ENCODE data around the gene LITAF. TPM values are rescaled to one million over a fixed set of nuclear protein-coding genes. Genes with fewer than 3 reads are reported as not detected.

The LITAF gene
- total and polyA plus RNA-seq, 3 donors from 2014 or later = 9.9 to 31.5 (median 13.6) TPM

DNA sequence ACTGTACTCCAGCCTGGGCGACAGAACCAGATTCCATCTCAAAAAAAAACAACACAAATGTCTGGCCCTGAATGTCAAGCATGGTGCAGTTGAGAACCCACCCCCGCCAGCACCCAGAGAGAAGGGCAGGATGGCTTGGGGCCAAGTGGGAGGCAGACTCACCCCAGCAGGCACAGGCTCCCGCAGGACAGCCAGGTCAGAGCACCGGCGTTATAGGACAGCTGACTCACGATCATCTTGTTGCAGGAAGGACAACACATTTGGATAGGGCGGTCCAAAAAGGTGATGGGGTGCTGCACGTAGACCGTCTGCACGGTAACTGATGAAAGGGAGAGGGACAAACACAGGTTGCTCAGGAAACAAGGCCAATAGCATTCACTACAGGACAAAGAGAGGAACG is 33.3 kb downstream of the LITAF start:
- intact Hi-C loops (cut with DNase I; ENCODE audit: low total_unique reads) = no loop called here
- no peak for DNase-seq
- H3K4me3 ChIP-seq = no peak overlapping the region
- TF ChIP-seq, protein P1, sequence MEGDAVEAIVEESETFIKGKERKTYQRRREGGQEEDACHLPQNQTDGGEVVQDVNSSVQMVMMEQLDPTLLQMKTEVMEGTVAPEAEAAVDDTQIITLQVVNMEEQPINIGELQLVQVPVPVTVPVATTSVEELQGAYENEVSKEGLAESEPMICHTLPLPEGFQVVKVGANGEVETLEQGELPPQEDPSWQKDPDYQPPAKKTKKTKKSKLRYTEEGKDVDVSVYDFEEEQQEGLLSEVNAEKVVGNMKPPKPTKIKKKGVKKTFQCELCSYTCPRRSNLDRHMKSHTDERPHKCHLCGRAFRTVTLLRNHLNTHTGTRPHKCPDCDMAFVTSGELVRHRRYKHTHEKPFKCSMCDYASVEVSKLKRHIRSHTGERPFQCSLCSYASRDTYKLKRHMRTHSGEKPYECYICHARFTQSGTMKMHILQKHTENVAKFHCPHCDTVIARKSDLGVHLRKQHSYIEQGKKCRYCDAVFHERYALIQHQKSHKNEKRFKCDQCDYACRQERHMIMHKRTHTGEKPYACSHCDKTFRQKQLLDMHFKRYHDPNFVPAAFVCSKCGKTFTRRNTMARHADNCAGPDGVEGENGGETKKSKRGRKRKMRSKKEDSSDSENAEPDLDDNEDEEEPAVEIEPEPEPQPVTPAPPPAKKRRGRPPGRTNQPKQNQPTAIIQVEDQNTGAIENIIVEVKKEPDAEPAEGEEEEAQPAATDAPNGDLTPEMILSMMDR (IDR thresholded peaks at IDR 0.05) = no peak
- TF ChIP-seq POLR2A (IDR thresholded peaks at IDR 0.05) = no peak
- H3K27ac ChIP-seq = no peak overlapping the region
- 89 to 95% methylated on average over 11 of the region's 11 CpGs for WGBS, 2 donors
- H3K4me1 ChIP-seq = peaks cover 12% of the 10 kb centered on the region
- no peaks in the 10 kb centered on the region for H3K36me3 ChIP-seq (ENCODE audit: low read depth, missing control alignments)
- H3K27me3 ChIP-seq = no peaks in the 10 kb centered on the region
- no peaks in the 10 kb centered on the region for H3K9me3 ChIP-seq

DNA sequence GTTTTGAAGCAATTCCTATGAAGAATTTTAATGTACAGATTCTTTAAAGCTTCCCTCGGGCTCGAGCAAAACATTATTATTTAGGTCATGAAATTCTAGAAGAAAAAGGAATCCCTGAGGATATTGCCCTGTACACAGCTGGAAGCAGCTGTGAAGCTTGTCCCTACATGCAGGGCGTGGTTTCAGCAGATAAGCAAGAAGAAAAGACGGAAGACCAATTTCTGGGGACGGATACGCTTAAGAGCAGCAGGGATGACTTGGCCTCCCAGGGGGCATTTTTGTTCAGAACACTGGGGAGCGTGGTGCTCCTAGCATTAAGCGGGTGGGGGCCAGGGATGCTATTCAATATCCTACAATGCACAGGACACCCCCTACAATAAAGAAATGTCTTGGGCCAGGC is 34.3 kb downstream of the LITAF start:
- intact Hi-C loops (cut with DNase I; ENCODE audit: low total_unique reads) = no loop called here
- peaks cover 6% of the 10 kb centered on the region for H3K4me1 ChIP-seq
- no peaks in the 10 kb centered on the region for H3K27me3 ChIP-seq
- peak; percentile 46 for DNase-seq
- H3K9me3 ChIP-seq = no peaks in the 10 kb centered on the region
- no peak for TF ChIP-seq POLR2A (IDR thresholded peaks at IDR 0.05)
- TF ChIP-seq, protein P1 (IDR thresholded peaks at IDR 0.05) = no peak
- 50 to 65% methylated on average over 8 of the region's 8 CpGs for WGBS, 2 donors
- no peaks in the 10 kb centered on the region for H3K36me3 ChIP-seq (ENCODE audit: low read depth, missing control alignments)
- H3K27ac ChIP-seq = peak overlapping the region in 1 of 2 donors; percentile 49
- no peak overlapping the region for H3K4me3 ChIP-seq

DNA sequence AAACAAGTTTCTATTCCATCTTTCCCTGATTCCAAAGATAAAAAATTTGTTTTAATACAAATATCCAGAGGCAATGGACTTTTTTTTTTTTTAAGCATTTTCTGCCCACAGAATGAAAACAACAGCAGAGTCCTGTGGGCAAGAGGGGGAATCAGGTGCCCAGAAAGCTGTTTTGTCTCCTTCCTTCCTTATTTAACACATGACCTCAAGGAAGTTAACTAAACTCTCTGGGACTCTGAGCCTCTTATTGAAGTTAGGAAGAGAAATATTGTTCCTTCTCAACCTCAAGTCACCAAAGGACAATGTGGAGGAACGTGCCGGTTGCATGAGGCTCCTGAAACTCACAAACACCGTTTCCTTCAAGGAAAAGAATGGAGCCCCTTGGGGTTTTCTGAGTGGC is 34.9 kb downstream of the LITAF start:
- Histone ChIP-seq H3K4me1 (peaks cover 6% of the 10 kb centered on the region), H3K27ac (peak overlapping the region in 1 of 2 donors; percentile 49), H3K27me3 (no peaks in the 10 kb centered on the region), H3K9me3 (no peaks in the 10 kb centered on the region), H3K4me3 (no peak overlapping the region), H3K36me3 (ENCODE audit: low read depth, missing control alignments) (no peaks in the 10 kb centered on the region)
- TF ChIP-seq, protein P1 (IDR thresholded peaks at IDR 0.05) = no peak
- no peak for TF ChIP-seq POLR2A (IDR thresholded peaks at IDR 0.05)
- 48 to 58% methylated on average over 3 of the region's 3 CpGs for WGBS, 2 donors
- intact Hi-C loops (cut with DNase I; ENCODE audit: low total_unique reads) = no loop called here
- no peak for DNase-seq

DNA sequence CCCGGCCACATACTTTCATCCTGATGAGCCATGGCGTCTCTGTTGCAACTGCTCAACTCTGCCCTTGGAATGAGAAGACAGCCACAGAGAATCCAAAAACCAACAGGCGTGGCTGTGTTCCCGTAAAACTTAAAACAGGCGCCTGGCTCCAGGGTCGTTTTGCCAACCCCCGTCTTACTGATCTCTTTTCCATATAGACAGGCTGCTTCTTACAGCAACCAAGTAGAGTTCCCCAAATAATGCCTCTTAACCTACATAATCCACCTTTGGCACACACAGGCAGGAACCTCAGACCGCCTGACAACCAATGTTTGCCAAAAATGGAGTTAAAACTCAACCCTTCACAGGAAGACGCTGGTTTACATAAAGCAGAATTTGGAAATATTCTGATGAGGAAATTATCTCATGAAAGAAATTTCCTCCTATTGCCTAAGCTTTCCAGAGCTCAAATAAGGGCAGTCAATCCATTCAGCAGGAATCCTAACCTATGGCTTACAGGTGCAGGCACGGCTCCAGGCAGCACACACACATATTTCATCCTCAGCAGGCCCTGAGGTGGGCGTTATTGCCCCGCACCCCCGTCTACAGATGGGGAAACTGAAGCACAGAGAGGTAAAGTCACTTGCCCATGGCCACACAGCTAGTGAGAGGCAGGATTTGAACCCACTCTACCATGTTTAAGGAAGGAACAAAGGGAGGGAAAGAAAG is 35.8 kb downstream of the LITAF start:
- no peak for TF ChIP-seq POLR2A (IDR thresholded peaks at IDR 0.05)
- TF ChIP-seq, protein P1 (IDR thresholded peaks at IDR 0.05) = no peak
- H3K27me3 ChIP-seq = no peaks in the 10 kb centered on the region
- DNase-seq = no peak
- no peak overlapping the region for H3K4me3 ChIP-seq
- H3K36me3 ChIP-seq (ENCODE audit: low read depth, missing control alignments) = no peaks in the 10 kb centered on the region
- H3K9me3 ChIP-seq = no peaks in the 10 kb centered on the region
- intact Hi-C loops (cut with DNase I; ENCODE audit: low total_unique reads) = no loop called here
- H3K27ac ChIP-seq = peak overlapping the region in 1 of 2 donors; percentile 1
- H3K4me1 ChIP-seq = peaks cover 6% of the 10 kb centered on the region
- WGBS, 2 donors = 88 to 95% methylated on average over 13 of the region's 13 CpGs

Measured in testis (tissue), 3 donors.